Suppressor macrophage treated with lipopolysaccharide for 1 hour (primary cell): ENCODE data around the gene ADAMTS3.

Experiments
- DNase-seq, 3 donors: peaks; one replicate each; pipeline ENCODE4 v3.0.0-alpha.2; 2020 to 2022

ADAMTS3 gene

GRCh38 chr4:72568959-72569718 lies at the start of gene ADAMTS3:
Gene ADAMTS3, minus strand, starts transcription at chr4:72569221. Its CDS starts 459 bp downstream, at chr4:72568762.
- peak; percentile 18 to 35 (median 25) for DNase-seq

DNA sequence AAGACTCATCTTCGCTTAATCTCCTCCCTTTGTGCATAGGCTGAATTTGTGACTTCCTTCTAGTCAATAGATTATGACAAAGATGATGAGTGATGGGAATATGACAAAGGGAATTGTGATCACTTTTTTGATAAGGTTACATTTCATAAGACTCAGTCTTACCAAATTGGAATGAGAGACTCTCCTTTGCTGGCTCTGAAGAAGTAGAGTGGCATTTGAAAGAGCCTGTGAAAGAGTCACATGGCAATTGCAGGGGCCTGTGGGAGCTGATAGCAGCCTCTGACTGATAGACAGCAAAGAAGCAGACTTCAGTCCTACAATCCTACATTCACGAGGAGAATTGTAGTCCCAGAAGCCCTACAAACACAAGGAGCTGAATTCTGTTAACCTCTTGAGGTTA lies 44.9 kb upstream of the ADAMTS3 start:
- no peak for DNase-seq

DNA sequence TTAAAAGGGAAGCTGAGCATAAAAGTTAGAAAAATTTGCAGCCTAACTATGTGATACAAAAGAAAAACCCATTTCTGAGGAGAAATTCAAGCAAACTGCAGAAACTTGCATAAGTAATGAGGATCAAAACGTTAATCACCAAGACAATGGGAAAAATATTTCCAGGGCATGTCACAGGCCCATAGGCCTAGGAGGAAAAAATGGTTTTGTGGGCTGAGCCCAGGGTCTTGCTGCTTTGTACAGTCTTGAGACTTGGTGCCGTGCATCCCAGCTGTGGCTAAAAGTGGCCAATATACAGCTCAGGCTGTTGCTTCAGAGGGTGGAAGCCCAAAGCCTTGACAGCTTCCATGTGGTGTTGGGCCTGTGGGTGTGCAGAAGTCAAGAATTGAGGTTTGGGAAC lies 37.7 kb upstream of the ADAMTS3 start:
- no peak for DNase-seq

- no peak for DNase-seq
These were observed 35.3 kb upstream of the ADAMTS3 start for GRCh38 chr4:72604324-72604723.

DNA sequence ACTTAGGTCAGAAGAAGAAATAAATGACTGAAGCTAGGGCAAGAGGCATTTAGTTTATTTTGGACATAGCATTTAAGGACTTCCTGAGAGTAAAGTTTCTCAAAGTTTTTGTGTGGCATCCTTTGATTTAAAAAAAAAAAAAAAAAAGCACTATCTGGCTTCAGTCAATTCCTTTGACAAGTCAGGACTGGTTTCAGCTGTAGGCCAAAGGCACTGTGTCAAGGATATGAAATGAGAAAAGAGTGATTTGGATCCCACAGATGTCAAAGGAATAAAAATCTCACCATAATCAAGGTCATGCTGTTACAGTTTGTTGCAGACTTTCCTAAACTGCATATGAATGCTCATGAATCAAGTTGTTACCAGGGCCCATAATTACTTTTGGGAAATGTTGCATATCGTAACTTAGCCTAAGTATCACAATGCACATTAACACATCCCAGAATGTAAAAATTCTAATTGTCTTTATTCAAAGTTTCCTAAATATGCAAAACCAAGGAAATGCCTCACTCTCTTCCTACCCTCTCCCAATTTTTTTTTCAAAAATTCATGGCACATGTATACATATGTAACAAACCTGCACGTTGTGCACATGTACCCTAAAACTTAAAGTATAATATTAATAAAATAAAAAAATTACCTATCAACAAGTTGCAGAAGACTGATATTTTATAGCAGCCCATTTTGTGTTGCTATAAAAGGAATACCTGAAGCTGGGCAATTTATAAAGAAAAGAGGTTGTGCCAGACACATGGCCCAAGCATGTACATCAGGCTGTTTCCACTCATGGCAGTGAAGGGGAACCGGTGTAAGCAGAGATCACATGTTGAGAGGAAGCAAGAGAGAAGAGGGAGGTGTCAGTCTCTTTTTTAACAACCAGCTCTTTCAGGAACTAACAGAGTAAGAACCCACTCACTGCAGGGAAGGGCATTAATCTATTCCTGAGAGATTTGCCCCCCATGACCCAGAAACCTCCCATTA lies 33.7 kb upstream of the ADAMTS3 start:
- no peak for DNase-seq

DNA sequence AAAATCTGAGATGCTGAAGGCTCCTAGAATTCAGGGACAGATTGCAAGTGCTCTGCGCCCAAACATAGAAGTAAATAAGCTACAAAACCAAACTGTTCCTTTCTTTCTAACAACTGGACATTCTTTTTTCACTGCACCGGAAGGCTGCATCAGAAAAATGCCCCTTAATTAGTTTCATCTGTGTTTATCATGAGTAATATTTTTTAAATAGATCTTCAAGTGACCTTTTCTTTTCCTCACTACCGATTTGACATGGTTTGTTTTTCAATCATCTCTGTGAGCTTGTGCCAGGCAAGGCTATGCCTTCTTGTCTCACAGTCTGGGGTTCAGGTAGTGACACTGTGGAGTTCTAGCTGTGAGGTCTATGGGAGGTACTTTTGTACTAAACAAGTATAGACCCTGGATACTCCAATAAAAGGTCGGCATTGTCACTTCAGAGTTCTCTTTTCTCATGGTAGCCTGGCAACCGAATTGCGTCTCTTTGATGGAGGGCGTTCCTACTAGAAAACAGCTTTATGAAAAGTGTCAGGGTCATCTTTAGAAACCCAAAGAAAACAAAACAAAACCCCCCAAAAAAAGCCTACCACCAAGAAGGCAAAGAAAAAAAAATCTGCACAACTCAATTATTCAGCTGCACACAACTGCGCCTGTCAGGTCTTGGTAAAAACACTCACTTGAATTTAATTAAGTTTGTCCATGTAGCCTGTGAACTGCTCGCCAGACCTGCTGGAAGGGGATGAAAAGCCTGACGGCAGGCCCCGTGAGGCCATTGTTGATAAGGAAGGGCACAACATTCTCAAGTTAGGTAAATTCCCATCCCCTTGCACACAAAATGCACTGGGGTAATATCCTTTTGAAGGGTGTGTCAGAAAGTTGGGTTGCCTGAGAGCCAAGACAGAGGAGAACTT lies 22.8 kb upstream of the ADAMTS3 start:
- no peak for DNase-seq

DNA sequence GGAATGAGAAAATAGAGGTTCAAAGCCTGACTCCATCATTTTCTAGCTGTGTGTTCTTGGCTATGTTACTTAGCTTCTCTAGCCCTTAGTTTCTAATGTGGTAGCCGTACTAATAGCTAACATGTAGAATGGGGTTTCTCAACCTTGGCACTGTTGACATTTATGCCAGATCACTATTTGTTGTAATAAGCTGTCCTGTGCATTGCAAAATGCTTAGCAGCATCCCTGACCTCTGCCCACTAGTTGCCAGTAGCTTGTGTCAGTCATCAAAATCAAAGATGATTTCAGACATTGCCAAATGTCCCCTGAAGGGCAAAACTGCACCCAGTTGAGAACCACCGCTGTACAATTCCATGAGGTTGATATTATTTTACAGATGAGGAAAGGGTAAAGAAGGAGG lies 18.3 kb upstream of the ADAMTS3 start:
- DNase-seq: no peak

GRCh38 chr4:72582853-72583252 lies 13.8 kb upstream of the ADAMTS3 start:
- DNase-seq: no peak

GRCh38 chr4:72577211-72577610 lies 8.2 kb upstream of the ADAMTS3 start:
- no peak for DNase-seq

GRCh38 chr4:72571337-72571736 lies 2.3 kb upstream of the ADAMTS3 start:
- no peak for DNase-seq

DNA sequence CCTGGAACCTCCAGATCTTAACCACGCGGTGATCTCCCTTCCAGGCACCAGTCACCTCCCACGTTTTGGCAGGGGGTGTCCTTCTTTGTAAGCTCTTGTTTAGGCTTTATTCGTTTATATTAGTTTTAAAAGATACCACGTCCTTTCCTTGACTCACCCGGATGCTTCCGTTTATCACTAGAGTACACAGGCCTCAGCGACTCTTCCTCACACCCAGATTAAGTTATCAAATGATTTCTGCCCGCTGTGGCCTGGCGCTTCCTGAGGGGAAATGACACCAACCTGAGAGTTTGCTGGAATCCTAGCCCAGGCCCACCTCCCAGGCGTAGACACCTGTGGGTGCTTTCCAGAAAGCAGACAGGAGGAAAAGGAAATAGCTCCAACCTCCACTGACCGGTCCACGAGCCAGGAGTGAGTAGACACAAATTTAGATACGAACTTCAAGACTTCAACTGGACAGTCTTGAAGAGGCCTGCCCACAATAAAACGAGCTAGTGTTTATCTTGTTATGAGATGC lies 756 bp upstream of the ADAMTS3 start:
- DNase-seq: peak in 2 of 3 donors; percentile 3 to 6

- DNase-seq: peak; percentile 61 to 75 (median 71)
These were observed 973 bp downstream of the ADAMTS3 start for GRCh38 chr4:72567821-72568675.

GRCh38 chr4:72567036-72567435 lies 2.0 kb downstream of the ADAMTS3 start:
- DNase-seq: no peak

DNA sequence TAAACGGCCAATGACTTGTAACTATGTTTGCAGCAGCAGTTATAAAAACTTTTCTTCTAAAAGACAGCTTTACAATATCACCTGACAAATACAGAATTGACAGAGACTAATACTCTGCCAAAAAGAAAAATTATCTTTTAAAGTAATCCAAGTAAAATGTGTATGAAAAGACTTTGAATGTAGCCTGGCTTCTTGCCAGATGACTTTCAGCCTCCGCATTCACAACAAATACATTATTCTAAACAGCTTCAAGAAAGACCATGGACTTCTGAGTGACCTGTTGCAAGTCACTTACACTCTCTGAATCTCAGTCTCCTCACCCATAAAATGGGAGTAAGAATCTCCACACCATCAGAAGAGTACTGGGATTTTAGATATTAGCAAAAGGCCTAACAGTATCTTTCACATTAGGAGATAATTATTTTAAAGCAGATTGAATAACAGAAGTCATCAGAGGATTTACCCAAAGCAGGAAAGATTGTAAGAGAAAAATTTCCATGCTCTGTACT lies 2.5 kb downstream of the ADAMTS3 start:
- DNase-seq: no peak

DNA sequence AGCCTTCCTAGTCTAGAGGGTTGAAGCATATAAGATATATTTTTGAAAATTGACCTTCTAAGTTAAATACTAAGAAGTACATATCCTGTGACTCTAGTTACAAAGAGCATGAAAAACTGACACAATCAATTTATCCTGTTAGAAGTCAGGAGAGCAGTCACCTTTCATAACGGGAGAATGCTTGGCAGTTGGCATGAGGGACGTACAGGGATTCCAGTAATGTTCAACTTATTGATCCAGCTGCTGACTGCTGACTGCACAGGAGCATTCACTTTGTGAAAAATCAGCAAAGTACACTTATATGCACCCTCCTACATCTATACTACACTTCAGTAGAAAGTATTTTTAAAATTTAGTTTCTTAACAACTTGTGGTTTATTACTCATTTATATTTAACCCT lies 4.2 kb downstream of the ADAMTS3 start:
- no peak for DNase-seq

GRCh38 chr4:72564184-72564583 lies 4.8 kb downstream of the ADAMTS3 start:
- peak in 2 of 3 donors; percentile 5 to 29 for DNase-seq

DNA sequence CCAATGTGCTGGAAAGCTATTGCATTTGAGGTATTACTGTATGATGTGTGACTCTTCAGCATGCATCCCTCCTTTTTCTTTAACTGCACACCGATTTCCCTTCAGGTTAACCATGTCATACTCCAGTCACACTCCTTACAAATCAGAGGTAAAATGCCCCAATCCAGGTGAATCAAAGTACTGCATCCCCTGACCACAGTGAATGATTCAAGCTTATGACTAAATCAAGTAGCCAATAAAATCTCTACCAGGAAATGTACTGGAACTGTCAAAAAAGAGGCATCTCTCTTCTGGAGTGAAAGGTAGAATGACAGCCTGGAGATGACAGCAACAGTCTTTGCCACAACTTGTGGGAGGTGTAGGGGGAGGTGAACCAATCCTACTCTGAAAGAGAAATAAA lies 10.4 kb downstream of the ADAMTS3 start:
- no peak for DNase-seq

DNA sequence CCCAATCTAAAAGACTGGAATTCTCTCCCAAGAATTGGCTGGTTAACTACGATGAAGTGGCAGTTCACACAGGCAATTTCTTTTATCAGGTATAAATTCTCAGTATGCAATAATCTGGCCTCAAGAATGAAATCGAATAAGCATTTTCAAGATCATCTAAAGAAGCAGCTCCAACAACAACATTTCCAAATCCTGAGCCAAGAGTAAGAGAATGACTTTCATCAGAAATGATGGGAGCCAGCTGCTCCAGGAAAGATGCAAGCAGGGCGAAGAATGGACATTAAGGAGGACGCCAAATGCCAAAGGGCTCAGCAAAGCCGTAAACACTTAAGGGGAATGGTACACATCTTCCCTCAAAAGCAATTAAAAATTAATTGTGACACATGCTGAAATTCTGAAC lies 12.0 kb downstream of the ADAMTS3 start:
- no peak for DNase-seq

DNA sequence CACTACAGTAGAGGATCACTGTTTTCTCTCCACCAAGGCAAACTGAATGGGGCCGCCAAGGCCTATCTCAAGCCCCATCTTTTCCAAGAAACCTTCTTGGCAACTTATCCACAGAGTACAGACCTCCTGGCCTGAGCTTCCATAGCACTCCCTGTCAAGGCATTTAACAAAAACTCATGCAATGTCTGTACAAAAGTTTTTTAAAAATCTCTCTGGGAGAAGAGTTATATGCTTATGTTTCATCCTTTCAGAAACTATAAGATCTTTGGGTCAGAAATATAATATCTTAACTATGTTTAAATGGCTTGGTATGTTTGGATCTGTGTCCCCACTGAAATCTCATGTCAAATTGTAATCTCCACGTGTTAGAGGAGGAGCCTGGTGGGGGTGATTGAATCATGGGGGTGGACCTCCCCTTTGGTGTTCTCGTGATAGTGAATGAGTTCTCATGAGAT lies 13.6 kb downstream of the ADAMTS3 start:
- no peak for DNase-seq

- no peak for DNase-seq
These were observed 15.3 kb downstream of the ADAMTS3 start for GRCh38 chr4:72553540-72554337.
